ENCODE data around the gene GJB4. TPM values are rescaled to one million over a fixed set of nuclear protein-coding genes. Genes with fewer than 3 reads are reported as not detected.

GJB4 gene
- total RNA-seq = not detected

DNA sequence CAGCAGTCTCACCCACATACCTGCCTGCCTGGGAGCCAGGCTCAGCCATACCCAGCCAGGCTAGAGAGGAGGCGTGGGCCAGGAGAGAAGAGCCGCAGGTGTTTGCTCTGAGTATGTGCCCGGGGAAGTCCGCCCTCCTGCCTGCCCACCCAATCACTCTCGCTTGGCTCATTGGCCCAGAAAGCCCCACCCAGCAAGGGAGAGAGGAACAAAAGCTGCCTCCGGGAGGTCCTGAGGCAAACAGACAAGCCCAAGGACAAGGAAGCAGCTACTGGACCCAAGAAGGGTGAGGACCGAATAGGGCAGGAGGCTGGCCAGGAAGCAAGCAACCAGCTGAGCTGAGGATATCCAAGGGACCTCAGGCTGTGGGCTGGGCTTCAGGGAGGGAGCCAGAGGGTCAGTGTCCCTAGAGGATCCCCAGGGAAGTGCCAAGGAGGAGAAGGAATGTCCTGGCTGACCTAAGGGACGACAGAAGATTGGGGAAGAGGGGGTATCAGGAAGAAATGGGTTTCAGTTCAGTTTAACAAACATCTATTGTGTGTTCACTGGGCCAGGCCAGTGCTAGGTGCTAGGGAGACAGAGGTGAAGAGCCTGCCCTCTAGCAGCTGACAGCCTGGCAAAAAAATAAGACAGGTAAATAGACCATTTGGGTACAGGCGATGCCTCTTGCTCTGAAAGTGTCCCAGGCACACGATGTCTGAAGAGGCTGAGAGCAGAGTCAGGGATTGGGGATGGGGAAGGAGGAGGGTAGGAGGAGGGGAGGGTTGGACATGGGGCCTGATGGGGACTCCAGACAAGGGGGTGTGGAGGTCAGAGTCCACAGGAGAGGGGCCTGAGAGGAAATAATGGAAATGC, at the start of gene GJB4:
Gene GJB4, plus strand, starts transcription at position 238 of the 855 bp plus-strand sequence. CDS start 1,515 bp downstream, outside the sequence.
- H3K36me3 Mint-ChIP-seq (ENCODE audit: low read depth) = no peaks in the 10 kb centered on the region
- H3K4me3 Mint-ChIP-seq = no peak within 1 kb of the TSS
- H3K27ac Mint-ChIP-seq = no peak within 1 kb of the TSS
- intact Hi-C loops (cut with micrococcal nuclease) = no loop called here
- H3K4me1 Mint-ChIP-seq (ENCODE audit: low read depth) = no peaks in the 10 kb centered on the region
- no peak for ATAC-seq
- no peaks in the 10 kb centered on the region for H3K27me3 Mint-ChIP-seq
- DNase-seq = no peak
- TF ChIP-seq, protein P1, sequence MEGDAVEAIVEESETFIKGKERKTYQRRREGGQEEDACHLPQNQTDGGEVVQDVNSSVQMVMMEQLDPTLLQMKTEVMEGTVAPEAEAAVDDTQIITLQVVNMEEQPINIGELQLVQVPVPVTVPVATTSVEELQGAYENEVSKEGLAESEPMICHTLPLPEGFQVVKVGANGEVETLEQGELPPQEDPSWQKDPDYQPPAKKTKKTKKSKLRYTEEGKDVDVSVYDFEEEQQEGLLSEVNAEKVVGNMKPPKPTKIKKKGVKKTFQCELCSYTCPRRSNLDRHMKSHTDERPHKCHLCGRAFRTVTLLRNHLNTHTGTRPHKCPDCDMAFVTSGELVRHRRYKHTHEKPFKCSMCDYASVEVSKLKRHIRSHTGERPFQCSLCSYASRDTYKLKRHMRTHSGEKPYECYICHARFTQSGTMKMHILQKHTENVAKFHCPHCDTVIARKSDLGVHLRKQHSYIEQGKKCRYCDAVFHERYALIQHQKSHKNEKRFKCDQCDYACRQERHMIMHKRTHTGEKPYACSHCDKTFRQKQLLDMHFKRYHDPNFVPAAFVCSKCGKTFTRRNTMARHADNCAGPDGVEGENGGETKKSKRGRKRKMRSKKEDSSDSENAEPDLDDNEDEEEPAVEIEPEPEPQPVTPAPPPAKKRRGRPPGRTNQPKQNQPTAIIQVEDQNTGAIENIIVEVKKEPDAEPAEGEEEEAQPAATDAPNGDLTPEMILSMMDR (IDR thresholded peaks at IDR 0.05) = no peak
- POLR2A ChIA-PET = interaction anchor here (0.6 kb wide), 1 partner anchor 1049 kb away, joined by 3 read pairs; no protein-coding TSS in a partner anchor
- H3K9me3 Mint-ChIP-seq = no peaks in the 10 kb centered on the region
- CTCF ChIA-PET = interaction anchor here (1.4 kb wide), 1 partner anchor 93 kb away, joined by 6 read pairs; no protein-coding TSS in a partner anchor

DNA sequence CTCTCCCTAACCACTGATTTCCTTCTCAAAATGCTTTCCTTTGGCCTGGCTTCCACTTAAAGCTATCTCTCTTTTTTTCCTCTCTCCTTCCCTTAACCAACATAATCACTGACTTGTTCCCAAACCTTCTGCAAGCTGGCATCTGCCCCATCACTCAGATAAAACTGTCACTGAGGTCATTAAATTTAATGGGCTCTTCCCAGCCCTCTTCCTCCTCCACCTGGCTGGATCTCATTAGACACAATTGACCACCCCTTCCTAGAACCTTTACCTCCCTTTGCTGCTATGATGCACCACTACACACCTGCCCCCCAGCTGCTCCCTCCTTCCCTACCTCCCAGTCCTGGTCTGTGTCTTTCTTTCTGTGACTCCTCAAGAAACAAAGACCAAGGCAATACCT, 48.7 kb upstream of the GJB4 start:
- ATAC-seq = no peak
- ChIA-PET CTCF (interaction anchor here (2.0 kb wide), 1 partner anchor 32 kb away, joined by 5 read pairs; no protein-coding TSS in a partner anchor), POLR2A (no interaction called here)
- intact Hi-C loops (cut with micrococcal nuclease) = no loop called here
- DNase-seq = no peak
- TF ChIP-seq, protein P1 (IDR thresholded peaks at IDR 0.05) = no peak
- H3K9me3 Mint-ChIP-seq = no peaks in the 10 kb centered on the region
- H3K27me3 Mint-ChIP-seq = peaks cover 2% of the 10 kb centered on the region
- H3K36me3 Mint-ChIP-seq (ENCODE audit: low read depth) = no peaks in the 10 kb centered on the region
- no peak overlapping the region for H3K4me3 Mint-ChIP-seq
- H3K4me1 Mint-ChIP-seq (ENCODE audit: low read depth) = no peaks in the 10 kb centered on the region
- H3K27ac Mint-ChIP-seq = no peak overlapping the region

GRCh38 chr1:34711485-34711884, 48.1 kb upstream of the GJB4 start:
- TF ChIP-seq, protein P1 (IDR thresholded peaks at IDR 0.05) = no peak
- ChIA-PET POLR2A (no interaction called here), CTCF (no interaction called here)
- Mint-ChIP-seq H3K27me3 (no peaks in the 10 kb centered on the region), H3K36me3 (ENCODE audit: low read depth) (no peaks in the 10 kb centered on the region), H3K27ac (no peak overlapping the region), H3K9me3 (no peaks in the 10 kb centered on the region), H3K4me3 (no peak overlapping the region), H3K4me1 (ENCODE audit: low read depth) (no peaks in the 10 kb centered on the region)
- intact Hi-C loops (cut with micrococcal nuclease) = no loop called here
- DNase-seq = no peak
- ATAC-seq = no peak

DNA sequence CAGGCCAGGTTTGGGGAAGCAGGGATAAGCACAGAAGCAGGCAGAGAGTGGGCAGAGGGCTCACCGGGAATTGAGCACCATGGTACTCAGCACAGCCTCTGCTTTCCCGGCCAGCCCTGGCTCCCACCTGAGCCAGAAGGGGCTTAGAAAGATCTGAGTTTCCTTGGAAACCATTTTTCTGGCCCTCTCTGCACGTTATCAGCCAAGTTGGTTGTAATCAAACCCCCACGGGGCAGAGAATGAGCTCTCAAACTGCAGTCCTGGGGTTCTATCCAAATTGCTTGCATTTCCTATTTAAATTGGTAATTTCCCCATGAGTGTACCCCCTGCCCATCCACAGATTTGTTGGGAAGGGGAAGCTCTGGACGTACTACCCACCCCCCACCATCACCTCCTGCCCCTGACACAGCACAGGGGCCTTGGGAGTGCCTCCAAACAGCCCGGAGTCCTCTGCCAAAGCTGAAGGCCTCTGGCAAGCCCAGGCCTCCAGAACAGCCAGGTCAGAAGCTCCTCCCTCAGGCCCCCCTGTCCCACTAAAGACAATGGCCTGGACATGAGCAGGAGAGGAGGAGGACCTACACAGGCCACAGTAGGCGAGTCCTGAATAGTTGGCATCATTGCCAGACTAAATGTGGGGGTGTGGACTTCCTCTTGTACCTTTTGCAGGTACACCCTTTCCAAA, 47.4 kb upstream of the GJB4 start:
- ATAC-seq (no peak), DNase-seq (no peak)
- TF ChIP-seq, protein P1 (IDR thresholded peaks at IDR 0.05) = no peak
- H3K27ac Mint-ChIP-seq = no peak overlapping the region
- H3K9me3 Mint-ChIP-seq = no peaks in the 10 kb centered on the region
- intact Hi-C loops (cut with micrococcal nuclease) = no loop called here
- H3K4me3 Mint-ChIP-seq = no peak overlapping the region
- ChIA-PET POLR2A (no interaction called here), CTCF (no interaction called here)
- no peaks in the 10 kb centered on the region for H3K4me1 Mint-ChIP-seq (ENCODE audit: low read depth)
- peaks cover 2% of the 10 kb centered on the region for H3K27me3 Mint-ChIP-seq
- H3K36me3 Mint-ChIP-seq (ENCODE audit: low read depth) = no peaks in the 10 kb centered on the region

- intact Hi-C loops (cut with micrococcal nuclease) = no loop called here
- TF ChIP-seq, protein P1 (IDR thresholded peaks at IDR 0.05) = no peak
- H3K27ac Mint-ChIP-seq = no peak overlapping the region
- no peak overlapping the region for H3K4me3 Mint-ChIP-seq
- DNase-seq (no peak), ATAC-seq (no peak)
- H3K27me3 Mint-ChIP-seq = peaks cover 2% of the 10 kb centered on the region
- H3K9me3 Mint-ChIP-seq = no peaks in the 10 kb centered on the region
- ChIA-PET POLR2A (no interaction called here), CTCF (no interaction called here)
- H3K36me3 Mint-ChIP-seq (ENCODE audit: low read depth) = no peaks in the 10 kb centered on the region
- H3K4me1 Mint-ChIP-seq (ENCODE audit: low read depth) = no peaks in the 10 kb centered on the region
Measured at GRCh38 chr1:34713443-34713842, 46.1 kb upstream of the GJB4 start.
